ENCODE results near the gene AKR1C4. TPM values are rescaled to one million over a fixed set of nuclear protein-coding genes. Genes with fewer than 3 reads are reported as not detected.

AKR1C4 gene
- total and polyA plus RNA-seq, 2 donors (not counting 1 experiment from before 2014, with no cell fraction given) = not detected

- no peaks in the 10 kb centered on the region for H3K9me3 ChIP-seq (ENCODE audit: control insufficient read depth, insufficient read depth, low read depth, low read length)
- no peaks in the 10 kb centered on the region for H3K27me3 ChIP-seq (ENCODE audit: control insufficient read depth, insufficient read depth, low read length)
- no peak overlapping the region for H2AFZ ChIP-seq (ENCODE audit: low read length)
- no peak overlapping the region for H3K9ac ChIP-seq (ENCODE audit: insufficient read depth, low read length)
- no peak for TF ChIP-seq EZH2 (IDR thresholded peaks at IDR 0.05; ENCODE audit: low read length, missing control alignments)
- TF ChIP-seq, protein P1, sequence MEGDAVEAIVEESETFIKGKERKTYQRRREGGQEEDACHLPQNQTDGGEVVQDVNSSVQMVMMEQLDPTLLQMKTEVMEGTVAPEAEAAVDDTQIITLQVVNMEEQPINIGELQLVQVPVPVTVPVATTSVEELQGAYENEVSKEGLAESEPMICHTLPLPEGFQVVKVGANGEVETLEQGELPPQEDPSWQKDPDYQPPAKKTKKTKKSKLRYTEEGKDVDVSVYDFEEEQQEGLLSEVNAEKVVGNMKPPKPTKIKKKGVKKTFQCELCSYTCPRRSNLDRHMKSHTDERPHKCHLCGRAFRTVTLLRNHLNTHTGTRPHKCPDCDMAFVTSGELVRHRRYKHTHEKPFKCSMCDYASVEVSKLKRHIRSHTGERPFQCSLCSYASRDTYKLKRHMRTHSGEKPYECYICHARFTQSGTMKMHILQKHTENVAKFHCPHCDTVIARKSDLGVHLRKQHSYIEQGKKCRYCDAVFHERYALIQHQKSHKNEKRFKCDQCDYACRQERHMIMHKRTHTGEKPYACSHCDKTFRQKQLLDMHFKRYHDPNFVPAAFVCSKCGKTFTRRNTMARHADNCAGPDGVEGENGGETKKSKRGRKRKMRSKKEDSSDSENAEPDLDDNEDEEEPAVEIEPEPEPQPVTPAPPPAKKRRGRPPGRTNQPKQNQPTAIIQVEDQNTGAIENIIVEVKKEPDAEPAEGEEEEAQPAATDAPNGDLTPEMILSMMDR (conservative IDR thresholded peaks at IDR 0.05 in 1 of 2, IDR thresholded peaks at IDR 0.05 in 1 of 2; ENCODE audit: low read depth in 1 of 2, low read length in 2 of 2) = no peak
- H4K20me1 ChIP-seq (ENCODE audit: control insufficient read depth, extremely low read depth, insufficient read depth, low read length) = no peaks in the 10 kb centered on the region
- no peaks in the 10 kb centered on the region for H3K79me2 ChIP-seq (ENCODE audit: control insufficient read depth, insufficient read depth, low read length)
- H3K4me3 ChIP-seq (replicated peaks in 1 of 4; ENCODE audit: control extremely low read depth in 1 of 4, insufficient read depth in 1 of 4, low read depth in 3 of 4, low read length in 4 of 4) = no peak overlapping the region
- no peak overlapping the region for H3K4me2 ChIP-seq (ENCODE audit: extremely low read depth, insufficient read depth, low read length)
- no peaks in the 10 kb centered on the region for H3K36me3 ChIP-seq (ENCODE audit: control insufficient read depth, insufficient read depth, low read length)
- H3K4me1 ChIP-seq (ENCODE audit: control insufficient read depth, extremely low read depth, insufficient read depth, low read length) = no peaks in the 10 kb centered on the region
- no peak for DNase-seq (ENCODE audit: low read depth in 2 of 2)
- no peak overlapping the region for H3K27ac ChIP-seq (ENCODE audit: insufficient read depth, low read length)
These were observed 45.9 kb downstream of the AKR1C4 start for GRCh38 chr10:5242585-5242984.

DNA sequence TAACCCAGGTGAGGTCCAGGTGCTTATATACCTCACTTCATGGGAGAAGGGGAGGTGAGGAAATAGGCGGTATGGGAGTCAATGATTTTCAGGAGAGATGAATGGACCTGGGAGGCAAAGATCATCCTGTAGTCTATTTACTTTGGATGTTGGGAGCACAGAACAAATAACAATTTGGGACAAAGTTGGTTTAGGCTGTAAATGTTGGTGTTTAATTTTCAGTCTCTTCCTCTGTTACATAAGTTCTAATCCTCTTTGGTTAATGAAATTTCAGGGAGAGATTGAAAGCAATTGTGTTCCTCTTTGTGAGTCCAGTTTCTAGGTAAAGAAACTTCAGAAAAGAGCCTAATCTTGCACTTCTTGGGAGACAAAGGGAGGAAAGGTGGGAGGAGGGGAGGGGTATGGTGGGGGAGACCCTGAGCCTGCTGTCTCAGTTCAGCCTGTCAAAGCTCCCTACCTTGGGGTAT is 46.9 kb downstream of the AKR1C4 start:
- Histone ChIP-seq H3K27me3 (ENCODE audit: control insufficient read depth, insufficient read depth, low read length) (no peaks in the 10 kb centered on the region), H3K4me1 (ENCODE audit: control insufficient read depth, extremely low read depth, insufficient read depth, low read length) (no peaks in the 10 kb centered on the region), H3K79me2 (ENCODE audit: control insufficient read depth, insufficient read depth, low read length) (no peaks in the 10 kb centered on the region), H4K20me1 (ENCODE audit: control insufficient read depth, extremely low read depth, insufficient read depth, low read length) (no peaks in the 10 kb centered on the region), H3K4me3 (replicated peaks in 1 of 4; ENCODE audit: control extremely low read depth in 1 of 4, insufficient read depth in 1 of 4, low read depth in 3 of 4, low read length in 4 of 4) (no peak overlapping the region), H3K9me3 (ENCODE audit: control insufficient read depth, insufficient read depth, low read depth, low read length) (no peaks in the 10 kb centered on the region), H3K36me3 (ENCODE audit: control insufficient read depth, insufficient read depth, low read length) (no peaks in the 10 kb centered on the region), H3K4me2 (ENCODE audit: extremely low read depth, insufficient read depth, low read length) (no peak overlapping the region), H3K27ac (ENCODE audit: insufficient read depth, low read length) (no peak overlapping the region), H2AFZ (ENCODE audit: low read length) (no peak overlapping the region), H3K9ac (ENCODE audit: insufficient read depth, low read length) (no peak overlapping the region)
- no peak for DNase-seq (ENCODE audit: low read depth in 2 of 2)
- TF ChIP-seq, protein P1 (conservative IDR thresholded peaks at IDR 0.05 in 1 of 2, IDR thresholded peaks at IDR 0.05 in 1 of 2; ENCODE audit: low read depth in 1 of 2, low read length in 2 of 2) = no peak
- no peak for TF ChIP-seq EZH2 (IDR thresholded peaks at IDR 0.05; ENCODE audit: low read length, missing control alignments)

- Histone ChIP-seq H3K4me2 (ENCODE audit: extremely low read depth, insufficient read depth, low read length) (no peak overlapping the region), H3K36me3 (ENCODE audit: control insufficient read depth, insufficient read depth, low read length) (no peaks in the 10 kb centered on the region), H3K4me1 (ENCODE audit: control insufficient read depth, extremely low read depth, insufficient read depth, low read length) (no peaks in the 10 kb centered on the region), H2AFZ (ENCODE audit: low read length) (no peak overlapping the region), H3K4me3 (replicated peaks in 1 of 4; ENCODE audit: control extremely low read depth in 1 of 4, insufficient read depth in 1 of 4, low read depth in 3 of 4, low read length in 4 of 4) (no peak overlapping the region), H3K27ac (ENCODE audit: insufficient read depth, low read length) (no peak overlapping the region), H4K20me1 (ENCODE audit: control insufficient read depth, extremely low read depth, insufficient read depth, low read length) (no peaks in the 10 kb centered on the region), H3K79me2 (ENCODE audit: control insufficient read depth, insufficient read depth, low read length) (no peaks in the 10 kb centered on the region), H3K9ac (ENCODE audit: insufficient read depth, low read length) (no peak overlapping the region), H3K9me3 (ENCODE audit: control insufficient read depth, insufficient read depth, low read depth, low read length) (no peaks in the 10 kb centered on the region), H3K27me3 (ENCODE audit: control insufficient read depth, insufficient read depth, low read length) (no peaks in the 10 kb centered on the region)
- DNase-seq (ENCODE audit: low read depth in 2 of 2) = no peak
- TF ChIP-seq, protein P1 (conservative IDR thresholded peaks at IDR 0.05 in 1 of 2, IDR thresholded peaks at IDR 0.05 in 1 of 2; ENCODE audit: low read depth in 1 of 2, low read length in 2 of 2) = no peak
- no peak for TF ChIP-seq EZH2 (IDR thresholded peaks at IDR 0.05; ENCODE audit: low read length, missing control alignments)
These were observed 55.8 kb downstream of the AKR1C4 start for GRCh38 chr10:5252177-5253037.
